DND-41 (cell line): Measurements from ENCODE around the gene KRTAP17-1.

Source experiments
- EZH2 ChIP-seq: IDR thresholded peaks from 3 replicates; pipeline ENCODE4 v1.6.1; 2012; ENCODE audit warnings: borderline replicate concordance, low read depth, mild to moderate bottlenecking, moderate library complexity, low read length, inconsistent platforms; ENCODE audit not compliant: severe bottlenecking
- TF ChIP-seq, protein P1 (sequence below): IDR thresholded peaks from 2 replicates; pipeline ENCODE4 v1.5.1; 2012; ENCODE audit warnings: borderline replicate concordance, low read length, moderate library complexity, mild to moderate bottlenecking; ENCODE audit not compliant: poor library complexity, severe bottlenecking; ENCODE audit errors: extremely low read depth

DNA sequence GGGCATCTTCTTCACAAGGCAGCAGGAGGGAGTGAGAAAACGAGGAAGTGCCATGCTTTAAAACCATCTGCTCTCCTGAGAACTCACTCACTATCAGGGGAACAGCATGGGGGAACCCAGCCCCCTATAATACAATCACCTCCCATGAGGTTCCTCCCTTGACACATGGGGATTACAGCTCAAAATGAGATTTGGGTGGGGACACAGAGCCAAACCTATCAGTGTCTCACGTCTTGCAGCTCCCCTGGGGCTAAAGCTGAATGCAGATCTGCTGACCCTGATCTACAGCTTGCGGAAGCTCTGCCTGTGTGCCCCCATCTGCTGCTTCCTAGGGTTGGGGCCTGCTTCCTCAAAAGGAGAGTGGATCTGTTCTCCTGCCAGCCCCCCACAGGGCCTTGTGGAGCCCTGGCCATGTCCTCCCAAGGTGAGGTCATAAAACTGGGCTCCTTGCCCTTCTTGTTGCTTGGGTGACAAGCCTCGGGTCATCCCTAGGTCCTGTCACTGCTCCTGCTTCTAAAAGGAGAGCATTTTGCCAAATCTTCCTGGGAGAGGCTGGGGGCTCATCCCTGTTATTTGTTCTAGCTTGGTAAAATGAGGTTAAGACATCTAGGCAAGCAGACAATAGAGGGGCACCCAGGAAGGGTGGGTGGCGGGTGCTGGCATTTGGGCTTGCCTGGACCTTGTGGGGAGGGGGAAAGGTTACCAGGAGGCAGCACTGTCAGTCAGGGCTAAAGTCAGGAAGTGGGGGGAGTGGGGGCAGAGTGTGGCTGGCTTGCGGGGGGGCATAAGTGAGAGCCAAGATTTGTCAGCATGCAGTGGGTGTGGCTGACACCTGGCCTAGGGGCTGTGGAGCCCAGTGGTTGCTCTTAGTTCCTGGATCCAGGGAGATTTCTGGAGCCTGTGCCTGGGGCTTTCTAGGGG is 19.1 kb upstream of the KRTAP17-1 start:
- TF ChIP-seq, protein P1, sequence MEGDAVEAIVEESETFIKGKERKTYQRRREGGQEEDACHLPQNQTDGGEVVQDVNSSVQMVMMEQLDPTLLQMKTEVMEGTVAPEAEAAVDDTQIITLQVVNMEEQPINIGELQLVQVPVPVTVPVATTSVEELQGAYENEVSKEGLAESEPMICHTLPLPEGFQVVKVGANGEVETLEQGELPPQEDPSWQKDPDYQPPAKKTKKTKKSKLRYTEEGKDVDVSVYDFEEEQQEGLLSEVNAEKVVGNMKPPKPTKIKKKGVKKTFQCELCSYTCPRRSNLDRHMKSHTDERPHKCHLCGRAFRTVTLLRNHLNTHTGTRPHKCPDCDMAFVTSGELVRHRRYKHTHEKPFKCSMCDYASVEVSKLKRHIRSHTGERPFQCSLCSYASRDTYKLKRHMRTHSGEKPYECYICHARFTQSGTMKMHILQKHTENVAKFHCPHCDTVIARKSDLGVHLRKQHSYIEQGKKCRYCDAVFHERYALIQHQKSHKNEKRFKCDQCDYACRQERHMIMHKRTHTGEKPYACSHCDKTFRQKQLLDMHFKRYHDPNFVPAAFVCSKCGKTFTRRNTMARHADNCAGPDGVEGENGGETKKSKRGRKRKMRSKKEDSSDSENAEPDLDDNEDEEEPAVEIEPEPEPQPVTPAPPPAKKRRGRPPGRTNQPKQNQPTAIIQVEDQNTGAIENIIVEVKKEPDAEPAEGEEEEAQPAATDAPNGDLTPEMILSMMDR: no peak
- TF ChIP-seq EZH2: no peak
